Upper lobe of left lung (tissue), 6 donors: Measurements from ENCODE around the gene MROH8. TPM values are rescaled to one million over a fixed set of nuclear protein-coding genes. Genes with fewer than 3 reads are reported as not detected.
"Not testable (repeated sequence)": the region's sequence is repeated elsewhere in the genome, so short reads cannot be mapped to it uniquely, and the experiment has no call there.

Experiments
- ATAC-seq, 2 donors: fragments of 200-7000 bp; cut with Tn5 transposase; one replicate each; pipeline ENCODE4 v1.9.1; 2022; ENCODE audit warnings: mild to moderate bottlenecking in 2 of 2, moderate library complexity in 2 of 2; ENCODE audit not compliant: low FRiP score in 2 of 2
- DNase-seq, 2 donors: peaks; one replicate each; pipeline ENCODE4 v3.0.0-alpha.2; 2019 to 2020
- H3K27ac ChIP-seq, 4 donors: fragments of 200-600 bp; sonication (generic); one replicate each; pipeline ENCODE4 v1.5.1; 2016 to 2019
- H3K27me3 ChIP-seq, 4 donors: fragments of 200-600 bp; sonication (generic); one replicate each; pipeline ENCODE4 v1.5.1; 2017 to 2019
- H3K36me3 ChIP-seq, 4 donors: fragments of 200-600 bp; sonication (generic); one replicate each; pipeline ENCODE4 v1.5.1; 2016 to 2019
- H3K4me1 ChIP-seq, 4 donors: fragments of 200-600 bp; sonication (generic); one replicate each; pipeline ENCODE4 v1.5.1; 2018 to 2019
- H3K4me3 ChIP-seq, 4 donors: fragments of 200-600 bp; sonication (generic); one replicate each; pipeline ENCODE4 v1.5.1; 2017 to 2019; ENCODE audit warnings: mild to moderate bottlenecking in 2 of 4, moderate library complexity in 1 of 4
- H3K9me3 ChIP-seq, 4 donors: fragments of 200-600 bp; sonication (generic); one replicate each; pipeline ENCODE4 v1.5.1; 2018 to 2019
- CTCF ChIP-seq, 6 experiments: fragments of 450-650 bp in 4 of 6; fragments of 200-600 bp in 2 of 6; sonication (generic) in 2 of 6; IDR thresholded peaks; one replicate each; pipeline ENCODE4 v1.5.1; 2016 to 2019; ENCODE audit warnings: antibody characterized with exemption in 6 of 6
- EP300 ChIP-seq, 4 donors: sonication (generic); formaldehyde crosslinking; IDR thresholded peaks; one replicate each; pipeline ENCODE4 v1.5.1; 2017; ENCODE audit warnings: antibody characterized with exemption in 4 of 4, control low read depth in 2 of 4
- POLR2A ChIP-seq, 4 donors: fragments of 450-650 bp; IDR thresholded peaks; one replicate each; pipeline ENCODE4 v1.5.1; 2016 to 2017; ENCODE audit warnings: antibody characterized with exemption in 4 of 4, mild to moderate bottlenecking in 2 of 4
- POLR2AphosphoS5 ChIP-seq, 2 donors: sonication (generic); formaldehyde crosslinking; IDR thresholded peaks; one replicate each; pipeline ENCODE4 v1.5.1; 2017; ENCODE audit warnings: antibody characterized with exemption in 2 of 2
- WGBS, 2 donors: methylation state at CpG; one replicate each; pipeline ENCODE4 v1.1.5; 2017 to 2018; 5-methylcytosine and 5-hydroxymethylcytosine counted together
- total RNA-seq, 6 donors: library from RNA; depleted of rRNA in 4 of 6; stranded (reverse); fragments of >200 nt in 4 of 6; gene quantifications; one replicate each; pipeline versions ENCODE4 v1.1.0 to v1.2.1, GENCODE V29; 2016 to 2021
- donor health status: DM: no; HTN: no; CAD: no; lungs with moderate emphysema.
- donor health status: DM: no; HTN: yes; CAD: no; lungs with severe emphysema.

MROH8 gene
- total RNA-seq, 6 donors from 2014 or later: 1.1 to 5.9 (median 2.2) TPM

DNA sequence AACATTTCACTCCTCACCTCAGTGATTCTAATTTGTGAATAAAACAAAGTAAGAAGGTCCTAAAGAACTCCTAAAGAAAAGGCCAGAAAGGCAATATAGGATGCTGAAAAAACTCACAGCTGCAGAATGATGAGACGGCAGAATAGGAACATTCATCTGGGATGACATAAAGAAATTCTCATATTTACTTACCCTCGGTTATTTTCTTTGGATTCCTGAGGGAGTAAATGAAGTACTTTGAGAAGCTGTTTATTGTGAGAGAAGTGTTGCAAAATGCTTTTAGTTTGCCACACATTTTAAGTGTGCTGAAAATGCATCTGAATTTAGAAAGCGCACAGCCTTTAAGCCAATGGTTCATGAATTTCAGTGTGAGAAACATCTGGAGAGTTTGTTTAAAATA, 47.9 kb downstream of the MROH8 start:
- Histone ChIP-seq H3K27ac (no peak overlapping the region), H3K4me1 (no peaks in the 10 kb centered on the region), H3K9me3 (no peaks in the 10 kb centered on the region), H3K4me3 (no peak overlapping the region), H3K27me3 (no peaks in the 10 kb centered on the region), H3K36me3 (no peaks in the 10 kb centered on the region)
- DNase-seq (no peak), ATAC-seq (no peak)
- 75 to 83% methylated on average over 3 of the region's 3 CpGs for WGBS, 2 donors
- no peak for TF ChIP-seq EP300 (IDR thresholded peaks at IDR 0.05)
- no peak for TF ChIP-seq POLR2AphosphoS5 (IDR thresholded peaks at IDR 0.05)
- no peak for TF ChIP-seq POLR2A (IDR thresholded peaks at IDR 0.05)
- TF ChIP-seq CTCF (IDR thresholded peaks at IDR 0.05): no peak

DNA sequence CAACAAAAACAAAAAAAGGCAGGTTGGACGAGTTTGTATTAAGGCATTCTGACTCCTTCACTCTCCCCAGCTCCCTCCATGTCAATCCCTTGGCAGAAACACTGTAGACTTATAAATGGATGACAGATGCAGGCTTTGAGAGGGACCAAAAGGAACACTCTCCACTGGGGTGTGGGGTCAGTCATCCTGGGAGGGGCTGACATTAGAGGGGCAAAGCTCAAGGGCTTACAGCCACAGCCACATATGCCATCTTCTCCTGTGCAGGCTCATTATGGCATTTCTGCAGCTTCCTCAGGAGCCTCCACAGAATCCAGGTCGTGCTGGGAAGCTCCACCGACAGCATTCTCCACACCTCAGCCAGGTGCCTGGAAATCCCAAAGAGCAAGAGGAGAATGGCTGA, 50.5 kb downstream of the MROH8 start:
- H3K27ac ChIP-seq: no peak overlapping the region
- no peaks in the 10 kb centered on the region for H3K4me1 ChIP-seq
- TF ChIP-seq EP300 (IDR thresholded peaks at IDR 0.05) (no peak), POLR2A (IDR thresholded peaks at IDR 0.05) (no peak), POLR2AphosphoS5 (IDR thresholded peaks at IDR 0.05) (no peak), CTCF (IDR thresholded peaks at IDR 0.05) (no peak)
- 78 to 86% methylated on average over 3 of the region's 3 CpGs for WGBS, 2 donors
- no peaks in the 10 kb centered on the region for H3K27me3 ChIP-seq
- no peaks in the 10 kb centered on the region for H3K36me3 ChIP-seq
- ATAC-seq: no peak
- no peak overlapping the region for H3K4me3 ChIP-seq
- DNase-seq: no peak
- no peaks in the 10 kb centered on the region for H3K9me3 ChIP-seq

DNA sequence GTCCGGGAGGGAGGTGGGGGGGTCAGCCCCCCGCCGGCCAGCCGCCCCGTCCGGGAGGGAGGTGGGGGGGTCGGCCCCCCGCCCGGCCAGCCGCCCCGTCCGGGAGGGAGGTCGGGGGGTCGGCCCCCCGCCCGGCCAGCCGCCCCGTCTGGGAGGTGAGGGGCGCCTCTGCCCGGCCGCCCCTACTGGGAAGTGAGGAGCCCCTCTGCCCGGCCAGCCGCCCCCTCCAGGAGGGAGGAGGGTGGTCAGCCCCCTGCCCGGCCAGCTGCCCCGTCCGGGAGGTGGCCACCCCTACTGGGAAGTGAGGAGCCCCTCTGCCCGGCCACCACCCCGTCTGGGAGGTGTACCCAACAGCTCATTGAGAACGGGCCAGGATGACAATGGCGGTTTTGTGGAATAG, 53.1 kb downstream of the MROH8 start:
- H3K4me3 ChIP-seq, H3K36me3 ChIP-seq, ATAC-seq, H3K27me3 ChIP-seq, H3K9me3 ChIP-seq, H3K4me1 ChIP-seq, H3K27ac ChIP-seq: not testable (repeated sequence)
- DNase-seq: peak in 1 of 2 donors; percentile 60
- WGBS, 2 donors: 92 to 100% methylated on average over 6 to 10 of the region's 30 CpGs

DNA sequence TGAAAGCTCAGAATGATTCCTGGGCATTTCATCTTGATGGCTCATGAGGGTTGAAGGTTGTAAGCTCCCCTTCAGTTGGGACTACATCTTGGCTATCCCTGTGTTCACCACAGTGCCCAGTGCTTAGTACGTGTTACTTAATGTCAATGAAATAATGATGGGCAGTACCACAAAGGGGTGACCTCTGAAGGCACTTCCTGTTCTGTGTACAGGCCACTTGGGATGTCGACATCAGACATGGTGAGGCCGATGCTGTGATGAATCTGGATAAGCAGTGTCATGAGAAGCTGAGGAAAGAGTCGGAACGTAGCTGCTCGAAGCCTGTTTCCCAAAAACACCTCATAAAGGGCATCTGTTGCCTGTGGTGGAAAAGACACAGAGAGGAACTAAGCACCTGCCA, 55.9 kb downstream of the MROH8 start:
- H3K27me3 ChIP-seq: no peaks in the 10 kb centered on the region
- H3K9me3 ChIP-seq: no peaks in the 10 kb centered on the region
- DNase-seq (peak in 1 of 2 donors; percentile 52), ATAC-seq (peak; percentile 51 to 75)
- TF ChIP-seq EP300 (IDR thresholded peaks at IDR 0.05) (no peak), POLR2A (IDR thresholded peaks at IDR 0.05) (no peak), CTCF (IDR thresholded peaks at IDR 0.05) (no peak), POLR2AphosphoS5 (IDR thresholded peaks at IDR 0.05) (no peak)
- H3K4me3 ChIP-seq: no peak overlapping the region
- WGBS, 2 donors: 65 to 68% methylated on average over 6 of the region's 6 CpGs
- no peaks in the 10 kb centered on the region for H3K4me1 ChIP-seq
- H3K36me3 ChIP-seq: no peaks in the 10 kb centered on the region
- H3K27ac ChIP-seq: no peak overlapping the region

DNA sequence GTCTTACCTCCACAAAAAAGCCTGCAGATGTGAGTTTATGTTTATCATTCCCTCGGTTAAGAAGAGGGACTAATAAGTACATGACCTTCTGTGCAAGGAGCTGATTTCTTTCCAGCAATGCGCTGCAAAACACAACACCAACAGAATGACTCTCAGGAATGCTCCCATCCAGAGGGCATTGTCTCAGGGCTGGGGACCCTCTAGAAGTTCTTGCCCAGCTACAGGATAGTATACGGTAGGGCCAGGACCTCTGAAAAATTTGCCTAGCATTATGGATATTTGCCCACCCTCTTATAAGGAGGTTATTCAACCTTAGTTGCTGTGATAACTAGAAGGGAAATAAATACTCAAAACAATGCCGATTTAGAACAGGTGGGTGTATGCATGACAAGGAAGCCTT, 58.9 kb downstream of the MROH8 start:
- no peak overlapping the region for H3K4me3 ChIP-seq
- H3K27ac ChIP-seq: no peak overlapping the region
- no peaks in the 10 kb centered on the region for H3K4me1 ChIP-seq
- H3K36me3 ChIP-seq: no peaks in the 10 kb centered on the region
- WGBS, 2 donors: 76 to 84% methylated on average over 4 of the region's 4 CpGs
- H3K9me3 ChIP-seq: no peaks in the 10 kb centered on the region
- ATAC-seq: no peak
- TF ChIP-seq EP300 (IDR thresholded peaks at IDR 0.05) (no peak), POLR2AphosphoS5 (IDR thresholded peaks at IDR 0.05) (no peak), POLR2A (IDR thresholded peaks at IDR 0.05) (no peak), CTCF (IDR thresholded peaks at IDR 0.05) (no peak)
- DNase-seq: no peak
- H3K27me3 ChIP-seq: no peaks in the 10 kb centered on the region
